OCI-LY3 (cell line): Measurements from ENCODE around the gene PCDHA4.
"Not testable (repeated sequence)": the region's sequence is repeated elsewhere in the genome, so short reads cannot be mapped to it uniquely, and the experiment has no call there.

Experiments
- H2AFZ ChIP-seq: fragments of 200-600, 300-600 bp; shearing (Covaris generic); 2 replicates; pipeline ENCODE4 v1.6.0; 2014; ENCODE audit warnings: antibody characterized with exemption, low read depth, low read length
- H3K27ac ChIP-seq: fragments of 200-600, 300-600 bp; sonication (generic); 2 replicates; pipeline ENCODE4 v1.5.1; 2014; ENCODE audit warnings: mild to moderate bottlenecking, low read length, moderate library complexity, mixed read lengths
- H3K27me3 ChIP-seq: fragments of 200-600, 300-600 bp; sonication (generic); 2 replicates; pipeline ENCODE4 v1.6.1; 2014; ENCODE audit warnings: low read depth, low read length, mixed read lengths
- H3K36me3 ChIP-seq: fragments of 200-600, 300-600 bp; sonication (generic); replicated peaks from 2 replicates; pipeline ENCODE3; 2014; ENCODE audit warnings: low read depth, low read length, mixed read lengths
- H3K4me1 ChIP-seq: fragments of 300-600, 200-600 bp; sonication (generic); 2 replicates; pipeline ENCODE4 v1.6.1; 2014; ENCODE audit warnings: low read length, mixed read lengths
- H3K4me2 ChIP-seq: fragments of 200-600, 300-600 bp; sonication (generic); 2 replicates; pipeline ENCODE4 v1.6.1; 2014; ENCODE audit warnings: low read length, mixed read lengths
- H3K4me3 ChIP-seq: fragments of 300-600, 200-600 bp; sonication (generic); 2 replicates; pipeline ENCODE4 v1.5.1; 2014; ENCODE audit warnings: antibody characterized with exemption, mild to moderate bottlenecking, low read length, moderate library complexity
- H3K79me2 ChIP-seq: fragments of 300-600, 200-600 bp; shearing (Covaris generic); 2 replicates; pipeline ENCODE4 v1.6.1; 2014; ENCODE audit warnings: mild to moderate bottlenecking, low read length, mixed read lengths
- H3K9ac ChIP-seq: fragments of 300-600, 200-600 bp; shearing (Covaris generic); 2 replicates; pipeline ENCODE4 v1.6.0; 2014; ENCODE audit warnings: mild to moderate bottlenecking, low read length, moderate library complexity
- H3K9me3 ChIP-seq: fragments of 200-600, 300-600 bp; shearing (Covaris generic); 2 replicates; pipeline ENCODE4 v1.6.1; 2014; ENCODE audit warnings: low read length, mixed read lengths; ENCODE audit not compliant: insufficient read depth
- H4K20me1 ChIP-seq: fragments of 200-600, 300-600 bp; sonication (generic); 2 replicates; pipeline ENCODE4 v1.6.1; 2016; ENCODE audit warnings: low read length, mixed read lengths; ENCODE audit not compliant: insufficient read depth
- CTCF ChIP-seq: fragments of 200-600, 300-600 bp; sonication (generic); IDR thresholded peaks from 2 replicates; pipeline ENCODE4 v1.5.1; 2014; ENCODE audit warnings: antibody characterized with exemption, low read length, low read depth
- EZH2phosphoT487 ChIP-seq: fragments of 200-600 bp; shearing (Covaris generic); IDR thresholded peaks from 2 replicates; pipeline ENCODE4 v1.6.1; 2018; ENCODE audit warnings: antibody characterized with exemption, mixed run types, low read depth

Gene PCDHA4

DNA sequence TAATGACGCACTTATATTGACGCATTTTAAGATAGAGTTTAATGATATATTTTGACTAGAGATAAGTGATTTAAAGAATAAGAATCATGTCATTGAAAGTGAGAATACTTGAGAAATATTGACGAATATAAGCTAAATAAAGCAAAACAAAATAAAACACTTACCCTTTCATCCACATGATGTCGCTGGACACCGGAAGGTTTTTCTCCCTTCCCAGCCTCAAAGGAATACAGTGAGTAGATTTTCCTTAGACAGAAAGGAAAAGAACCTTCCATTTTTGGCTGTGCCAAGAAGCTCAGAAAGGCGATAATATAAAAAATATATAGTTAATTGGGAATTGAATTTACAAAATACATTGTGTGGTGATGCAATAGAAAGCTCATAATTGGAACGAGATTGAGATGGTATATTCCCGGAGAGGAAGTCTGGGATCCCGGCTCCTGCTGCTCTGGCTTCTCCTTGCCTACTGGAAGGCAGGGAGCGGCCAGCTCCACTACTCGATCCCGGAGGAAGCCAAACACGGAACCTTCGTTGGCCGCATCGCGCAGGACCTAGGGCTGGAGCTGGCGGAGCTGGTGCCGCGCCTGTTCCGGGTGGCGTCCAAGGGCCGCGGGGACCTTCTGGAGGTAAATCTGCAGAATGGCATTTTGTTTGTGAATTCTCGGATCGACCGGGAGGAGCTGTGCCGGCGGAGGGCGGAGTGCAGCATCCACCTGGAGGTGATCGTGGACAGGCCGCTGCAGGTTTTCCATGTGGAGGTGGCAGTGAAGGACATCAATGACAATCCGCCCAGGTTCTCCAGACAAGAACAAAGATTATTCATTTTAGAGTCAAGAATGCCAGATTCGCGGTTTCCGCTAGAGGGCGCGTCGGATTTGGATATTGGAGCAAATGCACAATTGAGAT lies 14.8 kb downstream of the PCDHA4 start, which contains the start of gene PCDHA5:
TSS of gene PCDHA5 (plus strand) at position 239 of the 906 bp plus-strand sequence.
- Histone ChIP-seq H3K9me3 (no peaks in the 10 kb centered on the region), H2AFZ (no peak within 1 kb of the TSS), H3K79me2 (no peaks in the 10 kb centered on the region), H3K27me3 (no peaks in the 10 kb centered on the region), H3K4me3 (no peak within 1 kb of the TSS), H3K9ac (no peak within 1 kb of the TSS), H4K20me1 (no peaks in the 10 kb centered on the region), H3K27ac (no peak within 1 kb of the TSS), H3K36me3 (no peaks in the 10 kb centered on the region), H3K4me1 (no peaks in the 10 kb centered on the region), H3K4me2 (no peak within 1 kb of the TSS)
- TF ChIP-seq CTCF (no peak), EZH2phosphoT487 (no peak)

- no peak overlapping the region for H3K4me3 ChIP-seq
- no peak overlapping the region for H3K4me2 ChIP-seq
- H3K9me3 ChIP-seq: no peaks in the 10 kb centered on the region
- H3K79me2 ChIP-seq: no peaks in the 10 kb centered on the region
- no peaks in the 10 kb centered on the region for H3K27me3 ChIP-seq
- H3K9ac ChIP-seq: no peak overlapping the region
- TF ChIP-seq CTCF: no peak
- H3K27ac ChIP-seq: no peak overlapping the region
- no peak overlapping the region for H2AFZ ChIP-seq
- H3K36me3 ChIP-seq: no peaks in the 10 kb centered on the region
- H3K4me1 ChIP-seq: no peaks in the 10 kb centered on the region
- H4K20me1 ChIP-seq: no peaks in the 10 kb centered on the region
These were observed 15.4 kb downstream of the PCDHA4 start for GRCh38 chr5:140822281-140822629.

DNA sequence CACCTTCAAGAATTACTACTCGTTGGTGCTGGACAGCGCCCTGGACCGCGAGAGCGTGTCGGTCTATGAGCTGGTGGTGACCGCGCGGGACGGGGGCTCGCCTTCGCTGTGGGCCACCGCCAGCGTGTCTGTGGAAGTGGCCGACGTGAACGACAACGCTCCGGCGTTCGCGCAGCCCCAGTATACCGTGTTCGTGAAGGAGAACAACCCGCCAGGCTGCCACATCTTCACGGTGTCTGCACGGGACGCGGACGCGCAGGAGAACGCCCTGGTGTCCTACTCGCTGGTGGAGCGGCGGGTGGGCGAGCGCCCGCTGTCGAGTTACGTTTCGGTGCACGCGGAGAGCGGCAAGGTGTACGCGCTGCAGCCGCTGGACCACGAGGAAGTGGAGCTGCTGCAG lies 16.1 kb downstream of the PCDHA4 start:
- H3K27me3 ChIP-seq, H2AFZ ChIP-seq, H3K4me3 ChIP-seq, H3K4me1 ChIP-seq, H3K36me3 ChIP-seq, H3K9ac ChIP-seq, H3K9me3 ChIP-seq, H3K4me2 ChIP-seq, H3K27ac ChIP-seq, H3K79me2 ChIP-seq, H4K20me1 ChIP-seq: not testable (repeated sequence)

DNA sequence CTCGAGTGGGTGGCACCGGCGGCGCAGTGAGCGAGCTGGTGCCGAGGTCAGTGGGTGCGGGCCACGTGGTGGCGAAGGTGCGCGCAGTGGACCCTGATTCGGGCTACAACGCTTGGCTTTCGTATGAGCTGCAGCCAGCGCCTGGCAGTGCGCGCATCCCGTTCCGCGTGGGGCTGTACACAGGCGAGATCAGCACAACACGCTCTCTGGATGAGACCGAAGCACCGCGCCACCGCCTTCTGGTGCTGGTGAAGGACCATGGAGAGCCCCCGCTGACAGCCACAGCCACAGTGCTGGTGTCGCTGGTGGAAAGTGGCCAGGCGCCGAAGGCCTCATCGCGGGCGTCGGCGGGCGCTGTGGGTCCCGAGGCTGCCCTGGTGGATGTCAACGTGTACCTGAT lies 16.6 kb downstream of the PCDHA4 start:
- H3K36me3 ChIP-seq: no peaks in the 10 kb centered on the region

More for the DNA sequence above, 16.6 kb downstream of the PCDHA4 start:
- no peaks in the 10 kb centered on the region for H3K4me1 ChIP-seq
- H3K27me3 ChIP-seq: no peaks in the 10 kb centered on the region
- TF ChIP-seq CTCF (no peak), EZH2phosphoT487 (no peak)
- no peak overlapping the region for H2AFZ ChIP-seq
- H3K4me3 ChIP-seq: no peak overlapping the region
- no peak overlapping the region for H3K27ac ChIP-seq
- H3K79me2 ChIP-seq: no peaks in the 10 kb centered on the region
- H3K4me2 ChIP-seq: no peak overlapping the region
- H3K9me3 ChIP-seq: no peaks in the 10 kb centered on the region
- H4K20me1 ChIP-seq: no peaks in the 10 kb centered on the region
- H3K9ac ChIP-seq: no peak overlapping the region
